ACC112 (cell line): ENCODE measurements around the gene THSD7B.
A peak's percentile ranks its signal among the peaks of the same experiment; 100 is the strongest.

Source experiments
- H2AFZ ChIP-seq: fragments of 200-600 bp; sonication (generic); one replicate; pipeline ENCODE4 v1.6.0; 2017; ENCODE audit warnings: antibody characterized with exemption, low read length; ENCODE audit not compliant: unreplicated experiment
- H3K27ac ChIP-seq: fragments of 200-600 bp; sonication (generic); 2 replicates; pipeline ENCODE4 v1.5.1; 2014; ENCODE audit warnings: low read depth, mild to moderate bottlenecking, antibody characterized with exemption, low read length, moderate library complexity
- H3K27me3 ChIP-seq: fragments of 200-600 bp; sonication (generic); 2 replicates; pipeline ENCODE4 v1.6.1; 2014; ENCODE audit warnings: mild to moderate bottlenecking, antibody characterized with exemption, low read length, moderate library complexity, mixed read lengths; ENCODE audit not compliant: insufficient read depth
- H3K36me3 ChIP-seq: fragments of 200-600 bp; sonication (generic); 2 replicates; pipeline ENCODE4 v1.6.1; 2016; ENCODE audit warnings: mild to moderate bottlenecking, antibody characterized with exemption, low read length, moderate library complexity, mixed read lengths; ENCODE audit not compliant: insufficient read depth
- H3K4me1 ChIP-seq: fragments of 200-600 bp; sonication (generic); one replicate; pipeline ENCODE4 v1.6.1; 2016; ENCODE audit warnings: low read length, mixed read lengths; ENCODE audit not compliant: insufficient read depth, unreplicated experiment, control insufficient read depth
- H3K4me3 ChIP-seq: fragments of 200-600 bp; sonication (generic); 2 replicates; pipeline ENCODE4 v1.5.1; 2014; ENCODE audit warnings: mild to moderate bottlenecking, low read depth, low read length
- H3K79me2 ChIP-seq: fragments of 200-600 bp; sonication (generic); one replicate; pipeline ENCODE4 v1.6.0; 2016; ENCODE audit warnings: low read length; ENCODE audit not compliant: control insufficient read depth, unreplicated experiment, insufficient read depth

THSD7B gene

DNA sequence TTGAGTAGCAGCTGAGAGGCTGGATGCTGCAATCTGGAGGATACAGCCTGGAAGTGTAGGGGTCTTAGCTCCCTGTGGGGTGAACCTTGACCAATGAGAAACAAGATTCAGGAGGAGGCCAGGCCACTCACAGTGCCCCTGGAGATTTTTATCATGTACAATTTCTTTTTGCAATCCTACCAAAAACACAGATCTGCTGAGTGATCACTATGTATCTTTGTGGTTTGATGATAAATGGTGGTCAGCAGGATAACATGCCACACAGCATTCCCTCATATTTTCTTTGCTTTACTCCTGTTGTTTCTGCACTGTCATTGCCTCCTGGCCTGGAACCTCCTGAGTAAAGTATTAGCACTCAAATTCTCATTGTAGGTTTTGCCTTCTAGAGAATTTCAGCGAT lies 357.9 kb downstream of the THSD7B start:
- H2AFZ ChIP-seq, result peak overlapping the region; percentile 60
- H3K36me3 ChIP-seq, result no peaks in the 10 kb centered on the region
- no peak overlapping the region for H3K4me3 ChIP-seq
- H3K79me2 ChIP-seq, result no peaks in the 10 kb centered on the region
- H3K27me3 ChIP-seq, result no peaks in the 10 kb centered on the region
- H3K4me1 ChIP-seq, result peaks cover 13% of the 10 kb centered on the region
- no peak overlapping the region; the same call in 1 of the 2 replicates for H3K27ac ChIP-seq

DNA sequence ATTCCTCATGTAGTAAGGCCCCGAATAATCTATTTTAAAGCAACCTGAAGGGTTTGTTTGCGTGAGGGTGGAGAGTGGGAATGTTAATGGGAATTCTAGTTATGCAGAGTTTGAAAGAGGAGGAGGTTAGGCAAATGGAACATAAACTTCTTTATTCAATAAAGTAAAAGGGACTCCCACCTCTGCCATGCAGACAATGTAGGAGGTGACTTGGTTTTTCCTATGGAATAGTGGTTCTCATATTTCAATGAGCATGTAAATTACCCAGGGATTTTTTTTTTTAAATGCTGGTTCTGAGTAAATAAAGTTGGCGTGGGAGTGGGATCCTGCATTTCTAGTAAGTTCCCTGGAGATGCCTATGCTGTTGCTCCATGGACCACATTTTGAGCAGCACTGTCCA lies 367.9 kb downstream of the THSD7B start:
- Histone ChIP-seq H2AFZ (no peak overlapping the region), H3K27me3 (no peaks in the 10 kb centered on the region), H3K79me2 (no peaks in the 10 kb centered on the region), H3K36me3 (no peaks in the 10 kb centered on the region), H3K4me3 (no peak overlapping the region), H3K27ac (no peak overlapping the region), H3K4me1 (no peaks in the 10 kb centered on the region)

- H2AFZ ChIP-seq, result no peak overlapping the region
- no peaks in the 10 kb centered on the region for H3K79me2 ChIP-seq
- H3K36me3 ChIP-seq, result no peaks in the 10 kb centered on the region
- H3K4me3 ChIP-seq, result no peak overlapping the region
- H3K4me1 ChIP-seq, result no peaks in the 10 kb centered on the region
- no peak overlapping the region for H3K27ac ChIP-seq
- H3K27me3 ChIP-seq, result no peaks in the 10 kb centered on the region
Observed at GRCh38 chr2:137138263-137138662, 372.9 kb downstream of the THSD7B start.

- no peaks in the 10 kb centered on the region for H3K27me3 ChIP-seq
- H2AFZ ChIP-seq, result no peak overlapping the region
- no peak overlapping the region for H3K4me3 ChIP-seq
- no peaks in the 10 kb centered on the region for H3K36me3 ChIP-seq
- H3K79me2 ChIP-seq, result no peaks in the 10 kb centered on the region
- H3K27ac ChIP-seq, result no peak overlapping the region
- peaks cover 33% of the 10 kb centered on the region for H3K4me1 ChIP-seq
Observed at GRCh38 chr2:137151731-137152130, 386.4 kb downstream of the THSD7B start.

GRCh38 chr2:137154946-137155345 lies 389.6 kb downstream of the THSD7B start:
- Histone ChIP-seq H2AFZ (peak overlapping the region; percentile 75), H3K4me3 (peak overlapping the region; percentile 26), H3K36me3 (no peaks in the 10 kb centered on the region), H3K27me3 (no peaks in the 10 kb centered on the region), H3K27ac (peak overlapping the region; percentile 75), H3K4me1 (peaks cover 47% of the 10 kb centered on the region), H3K79me2 (no peaks in the 10 kb centered on the region)

DNA sequence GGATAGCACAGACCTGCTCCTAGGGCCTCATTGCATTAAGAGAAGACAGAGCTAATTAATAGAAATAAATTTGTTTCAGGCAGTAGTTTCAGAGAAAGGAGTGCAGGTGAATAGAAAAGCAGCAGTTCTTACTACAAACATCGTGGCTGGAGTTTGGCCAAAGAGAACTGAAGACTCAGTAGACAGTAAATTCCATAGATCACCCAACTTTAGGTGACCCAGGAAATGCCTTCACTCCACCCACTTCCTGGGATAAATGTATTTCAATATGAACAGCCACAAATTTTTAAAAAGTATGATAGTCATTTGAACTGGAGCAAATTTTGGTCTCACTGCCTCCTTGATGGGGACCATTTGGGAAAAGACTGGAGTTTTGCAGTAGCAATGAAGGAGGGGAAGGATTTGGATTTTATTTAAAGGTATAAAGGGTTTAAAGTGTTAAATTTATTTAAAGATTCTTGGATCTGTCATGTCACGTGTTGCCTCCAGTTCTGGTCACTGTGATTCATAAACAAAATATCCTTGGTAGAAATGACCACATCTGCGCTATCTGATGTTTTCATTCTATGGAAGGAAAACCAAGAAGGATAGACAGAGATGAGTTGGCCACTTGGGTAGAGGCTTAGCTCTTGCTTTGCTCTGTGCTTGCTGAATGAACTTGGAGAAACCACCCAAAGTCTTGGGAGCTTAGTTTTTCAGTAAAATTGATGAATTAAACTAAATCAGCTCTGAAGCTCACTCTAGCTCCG lies 390.2 kb downstream of the THSD7B start:
- H3K27ac ChIP-seq, result peak overlapping the region; percentile 75
- peak overlapping the region; percentile 38 for H3K4me3 ChIP-seq
- H3K4me1 ChIP-seq, result peaks cover 47% of the 10 kb centered on the region
- no peaks in the 10 kb centered on the region for H3K36me3 ChIP-seq
- peak overlapping the region; percentile 75 for H2AFZ ChIP-seq
- no peaks in the 10 kb centered on the region for H3K27me3 ChIP-seq
- H3K79me2 ChIP-seq, result no peaks in the 10 kb centered on the region

GRCh38 chr2:137156221-137156844 lies 391.0 kb downstream of the THSD7B start:
- no peaks in the 10 kb centered on the region for H3K79me2 ChIP-seq
- H2AFZ ChIP-seq, result no peak overlapping the region
- H3K27ac ChIP-seq, result peak overlapping the region; percentile 75
- H3K4me3 ChIP-seq, result peak overlapping the region; percentile 38; the same call in 1 of the 2 replicates
- H3K36me3 ChIP-seq, result no peaks in the 10 kb centered on the region
- no peaks in the 10 kb centered on the region for H3K27me3 ChIP-seq
- H3K4me1 ChIP-seq, result peaks cover 47% of the 10 kb centered on the region

- H3K36me3 ChIP-seq, result no peaks in the 10 kb centered on the region
- H3K79me2 ChIP-seq, result no peaks in the 10 kb centered on the region
- no peak overlapping the region for H3K4me3 ChIP-seq
- H3K27me3 ChIP-seq, result no peaks in the 10 kb centered on the region
- H2AFZ ChIP-seq, result no peak overlapping the region
- peaks cover 47% of the 10 kb centered on the region for H3K4me1 ChIP-seq
- no peak overlapping the region for H3K27ac ChIP-seq
Observed at GRCh38 chr2:137157851-137158250, 392.5 kb downstream of the THSD7B start.

DNA sequence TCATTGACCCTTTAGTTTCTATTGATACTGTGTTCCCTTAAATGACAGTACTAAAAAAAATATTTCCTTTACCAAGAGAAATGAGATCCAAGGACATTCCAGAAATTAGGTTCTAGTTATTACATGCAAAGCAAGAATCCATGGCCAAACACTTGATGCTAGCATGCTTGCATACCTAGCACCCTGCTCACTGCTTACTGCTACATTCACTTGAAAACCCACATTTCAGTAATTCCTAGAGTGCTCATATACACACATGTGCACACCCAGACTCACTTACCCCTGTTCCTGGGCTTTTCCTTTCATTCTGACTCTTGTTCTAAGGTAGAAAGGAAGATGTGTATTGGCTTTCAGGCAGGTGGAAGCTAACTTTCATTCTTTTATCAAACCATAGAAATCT lies 395.9 kb downstream of the THSD7B start:
- no peak overlapping the region for H2AFZ ChIP-seq
- peaks cover 19% of the 10 kb centered on the region for H3K4me1 ChIP-seq
- H3K4me3 ChIP-seq, result no peak overlapping the region
- H3K79me2 ChIP-seq, result no peaks in the 10 kb centered on the region
- no peaks in the 10 kb centered on the region for H3K27me3 ChIP-seq
- H3K36me3 ChIP-seq, result no peaks in the 10 kb centered on the region
- H3K27ac ChIP-seq, result no peak overlapping the region

DNA sequence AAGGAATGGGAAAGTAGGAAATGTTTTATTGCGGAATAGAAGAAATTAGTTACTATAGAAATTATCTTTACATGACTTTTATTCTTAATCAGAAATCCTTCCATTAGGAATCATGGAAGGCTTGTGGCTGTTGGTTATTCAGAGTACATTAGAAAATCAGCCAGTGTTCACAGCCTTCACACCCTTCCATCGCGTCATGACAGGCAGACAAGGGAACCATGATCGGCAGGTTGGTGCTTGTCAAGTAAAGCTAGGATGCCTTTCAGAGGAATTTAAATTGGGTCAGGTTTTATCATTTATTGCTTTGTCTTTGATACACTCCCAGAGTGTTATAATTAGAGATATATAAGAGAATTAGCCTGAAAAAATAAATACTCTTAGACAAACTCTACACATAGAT lies 400.6 kb downstream of the THSD7B start:
- Histone ChIP-seq H3K4me1 (peaks cover 10% of the 10 kb centered on the region), H3K27ac (no peak overlapping the region), H2AFZ (no peak overlapping the region), H3K79me2 (no peaks in the 10 kb centered on the region), H3K27me3 (no peaks in the 10 kb centered on the region), H3K36me3 (no peaks in the 10 kb centered on the region), H3K4me3 (no peak overlapping the region)

- Histone ChIP-seq H3K4me3 (no peak overlapping the region), H3K4me1 (peaks cover 10% of the 10 kb centered on the region), H2AFZ (no peak overlapping the region), H3K27ac (no peak overlapping the region), H3K79me2 (no peaks in the 10 kb centered on the region), H3K36me3 (no peaks in the 10 kb centered on the region), H3K27me3 (no peaks in the 10 kb centered on the region)
Observed at GRCh38 chr2:137167651-137168050, 402.3 kb downstream of the THSD7B start.
